Ectodermal cell (in vitro differentiated cells): Measurements from ENCODE around the gene LRP11.

ENCODE experiments used
- H3K27ac ChIP-seq: 2 replicates; pipeline ENCODE4 v1.7.0; 2013; ENCODE audit warnings: mild to moderate bottlenecking, low read depth, low read length; ENCODE audit not compliant: insufficient read depth, poor library complexity, severe bottlenecking
- H3K27me3 ChIP-seq: 2 replicates; pipeline ENCODE4 v1.7.0; 2013; ENCODE audit warnings: mild to moderate bottlenecking, low read length; ENCODE audit not compliant: insufficient read depth, control insufficient read depth, poor library complexity, severe bottlenecking
- H3K36me3 ChIP-seq: one replicate; pipeline ENCODE4 v1.7.0; 2013; ENCODE audit warnings: low read length; ENCODE audit not compliant: control insufficient read depth, insufficient read depth
- H3K4me1 ChIP-seq: one replicate; pipeline ENCODE4 v1.7.0; 2013; ENCODE audit warnings: low read length; ENCODE audit not compliant: control insufficient read depth, insufficient read depth
- H3K4me3 ChIP-seq: 2 replicates; pipeline ENCODE4 v1.7.0; 2013; ENCODE audit warnings: low read depth, low read length, control low read depth; ENCODE audit not compliant: insufficient read depth
- H3K9me3 ChIP-seq: 2 replicates; pipeline ENCODE4 v1.7.0; 2013; ENCODE audit warnings: mild to moderate bottlenecking, low read length, moderate library complexity; ENCODE audit not compliant: control insufficient read depth
- WGBS, 2 experiments: methylation state at CpG; one replicate each; pipeline ENCODE4 v1.1.7; 2013; ENCODE audit warnings: missing lambda C conversion rate in 2 of 2; 5-methylcytosine and 5-hydroxymethylcytosine counted together

LRP11 gene

DNA sequence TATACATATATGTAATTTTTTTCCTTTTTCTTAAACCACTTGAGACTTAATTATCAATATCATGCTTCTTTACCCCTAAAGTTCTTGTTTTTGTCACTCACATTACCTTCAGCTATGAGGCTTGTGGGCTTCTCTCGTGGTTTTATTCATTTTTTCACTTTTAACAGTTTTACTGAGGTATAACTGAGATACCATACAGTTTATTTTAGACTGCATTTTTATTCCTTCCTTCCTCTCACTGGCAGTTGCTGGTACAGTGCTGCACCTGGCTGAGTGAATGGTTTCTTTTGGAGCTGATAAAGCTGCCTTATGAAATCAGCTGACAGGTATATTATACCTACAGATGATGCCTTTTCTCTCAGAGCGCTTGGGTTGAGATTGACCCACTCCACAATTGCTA, 54.4 kb downstream of the LRP11 start:
- 93 to 100% methylated on average over 2 of the region's 2 CpGs for WGBS, 2 experiments
- no peaks in the 10 kb centered on the region for H3K36me3 ChIP-seq
- H3K9me3 ChIP-seq = no peaks in the 10 kb centered on the region
- no peak overlapping the region for H3K27ac ChIP-seq
- H3K4me1 ChIP-seq = no peaks in the 10 kb centered on the region
- no peak overlapping the region for H3K4me3 ChIP-seq
- no peaks in the 10 kb centered on the region for H3K27me3 ChIP-seq

DNA sequence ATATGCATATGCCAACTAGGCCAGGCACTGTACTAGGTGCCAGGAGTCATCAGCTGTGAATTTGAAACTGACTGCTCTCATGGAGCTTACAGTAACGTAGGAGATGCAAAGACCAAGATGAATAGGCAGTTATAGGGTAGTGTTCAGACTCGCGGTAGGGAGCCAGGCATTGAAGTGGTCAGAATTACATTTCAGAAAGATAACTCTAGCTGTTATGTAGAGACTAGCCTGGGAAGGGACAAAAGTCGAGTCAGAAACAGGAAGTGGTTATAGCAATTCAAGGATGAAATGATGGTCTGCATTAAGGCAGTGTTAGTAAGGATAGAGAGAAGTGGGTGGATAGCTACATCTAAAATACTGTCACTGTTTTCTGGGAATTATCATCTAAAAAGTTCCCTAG, 58.0 kb downstream of the LRP11 start:
- WGBS, 2 experiments = 88 to 92% methylated on average over 4 of the region's 4 CpGs
- Histone ChIP-seq H3K4me1 (no peaks in the 10 kb centered on the region), H3K4me3 (no peak overlapping the region), H3K27ac (no peak overlapping the region), H3K27me3 (no peaks in the 10 kb centered on the region), H3K36me3 (no peaks in the 10 kb centered on the region), H3K9me3 (no peaks in the 10 kb centered on the region)

DNA sequence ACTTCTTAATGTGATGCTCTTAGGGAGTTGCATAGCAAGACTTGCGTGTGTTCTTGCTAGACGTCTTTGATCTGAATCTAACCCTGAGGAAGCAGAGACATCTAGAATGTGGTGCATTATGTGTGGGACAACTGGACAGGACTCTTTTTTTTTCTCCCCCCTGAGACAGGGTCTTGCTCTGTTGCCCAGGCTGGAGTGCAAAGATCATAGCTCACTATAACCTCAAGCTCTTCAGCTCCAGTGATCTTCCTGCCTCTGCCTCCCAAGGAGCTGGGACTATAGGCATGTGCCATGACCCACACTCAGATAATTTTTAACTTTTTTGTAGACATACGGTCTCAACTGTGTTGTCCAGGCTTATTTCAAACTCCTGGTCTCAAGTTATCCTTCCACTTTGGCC, 80.6 kb downstream of the LRP11 start:
- Histone ChIP-seq H3K27me3 (no peaks in the 10 kb centered on the region), H3K36me3 (peaks cover 4% of the 10 kb centered on the region), H3K9me3 (no peaks in the 10 kb centered on the region), H3K4me3 (no peak overlapping the region), H3K27ac (no peak overlapping the region), H3K4me1 (no peaks in the 10 kb centered on the region)
- 95% methylated on average over 3 of the region's 3 CpGs for WGBS, 2 experiments

DNA sequence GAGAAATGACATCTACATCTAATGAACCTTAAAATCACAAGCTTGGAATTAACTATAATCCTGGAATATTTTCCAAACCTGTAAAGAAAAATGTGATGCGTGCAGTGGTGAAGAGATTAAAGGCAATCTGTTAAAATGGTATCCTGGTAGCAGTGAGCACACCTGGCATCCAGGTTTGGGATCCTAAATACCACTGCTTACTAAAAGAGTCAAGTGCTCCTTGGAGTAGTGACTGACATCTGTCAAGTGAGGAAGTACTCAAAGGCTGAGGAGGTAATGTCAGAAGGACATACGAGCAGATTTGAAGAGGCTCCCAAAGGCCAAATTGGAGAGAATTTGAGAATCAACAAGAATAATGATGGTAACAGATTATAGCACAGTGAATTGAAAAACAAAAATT, 81.8 kb downstream of the LRP11 start:
- 96 to 98% methylated on average over 2 of the region's 2 CpGs for WGBS, 2 experiments
- H3K27me3 ChIP-seq = no peaks in the 10 kb centered on the region
- peaks cover 4% of the 10 kb centered on the region for H3K36me3 ChIP-seq
- H3K27ac ChIP-seq = no peak overlapping the region
- no peaks in the 10 kb centered on the region for H3K9me3 ChIP-seq
- no peak overlapping the region for H3K4me3 ChIP-seq
- no peaks in the 10 kb centered on the region for H3K4me1 ChIP-seq

DNA sequence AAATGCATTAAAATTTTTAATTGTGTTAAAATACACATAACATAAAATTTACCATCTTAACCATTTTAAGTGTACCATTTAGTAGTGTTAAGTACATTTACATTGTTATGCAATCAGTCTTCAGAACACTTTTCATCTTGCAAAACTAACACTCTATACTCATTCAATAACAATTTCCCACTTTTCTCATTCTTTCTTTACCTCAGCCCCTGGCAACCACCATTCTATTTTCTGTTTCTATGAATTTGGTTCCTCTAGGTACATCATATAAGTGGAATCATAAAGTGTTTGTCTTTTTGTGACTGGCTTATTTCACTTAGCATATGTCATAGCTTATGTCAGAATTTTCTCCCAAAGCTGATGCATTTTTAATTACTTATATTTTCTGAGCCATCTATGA, 82.4 kb downstream of the LRP11 start:
- Histone ChIP-seq H3K4me1 (no peaks in the 10 kb centered on the region), H3K4me3 (no peak overlapping the region), H3K27ac (no peak overlapping the region), H3K27me3 (no peaks in the 10 kb centered on the region), H3K36me3 (peaks cover 4% of the 10 kb centered on the region), H3K9me3 (no peaks in the 10 kb centered on the region)

DNA sequence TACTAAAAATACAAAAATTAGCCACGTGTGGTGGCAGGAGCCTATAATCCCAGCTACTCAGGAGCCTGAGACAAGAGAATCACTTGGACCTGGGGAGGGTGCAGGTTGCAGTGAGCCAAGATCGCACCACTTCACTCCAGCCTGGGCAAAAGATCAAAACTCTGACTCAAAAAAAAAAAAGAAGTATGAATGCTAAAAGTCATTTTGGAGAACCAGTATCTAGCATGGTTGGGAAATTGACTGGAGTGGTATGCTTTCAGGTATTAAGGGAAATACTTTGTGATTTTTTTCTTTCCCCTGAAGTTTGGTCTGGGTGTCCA, 84.6 kb downstream of the LRP11 start:
- no peak overlapping the region for H3K27ac ChIP-seq
- H3K9me3 ChIP-seq = no peaks in the 10 kb centered on the region
- H3K4me3 ChIP-seq = no peak overlapping the region
- H3K4me1 ChIP-seq = no peaks in the 10 kb centered on the region
- H3K36me3 ChIP-seq = peaks cover 4% of the 10 kb centered on the region
- 85 to 96% methylated on average over 2 of the region's 2 CpGs for WGBS, 2 experiments
- no peaks in the 10 kb centered on the region for H3K27me3 ChIP-seq

DNA sequence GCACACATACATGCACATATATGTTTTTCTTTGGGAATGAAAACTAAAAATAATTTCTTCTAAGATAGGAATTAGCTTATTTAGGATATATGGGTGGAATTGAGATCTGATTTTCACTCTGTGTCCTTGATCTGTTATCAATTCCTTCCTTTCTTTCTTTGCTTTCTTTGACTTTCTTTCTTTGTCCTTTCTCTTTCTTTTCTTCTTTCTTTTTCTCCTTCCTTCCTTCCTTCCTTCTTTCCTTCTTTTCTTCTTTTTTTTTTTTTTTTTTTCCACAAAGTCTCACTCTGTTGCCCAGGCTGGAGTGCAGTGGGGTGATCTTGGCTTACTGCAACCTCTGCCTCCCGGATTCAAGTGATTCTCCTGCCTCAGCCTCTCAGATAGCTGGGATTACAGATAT, 86.5 kb downstream of the LRP11 start:
- 88 to 94% methylated on average over 1 of the region's 1 CpG for WGBS, 2 experiments
- H3K36me3 ChIP-seq = peaks cover 3% of the 10 kb centered on the region
- H3K9me3 ChIP-seq = no peaks in the 10 kb centered on the region
- H3K4me3 ChIP-seq = no peak overlapping the region
- H3K27ac ChIP-seq = no peak overlapping the region
- H3K4me1 ChIP-seq = no peaks in the 10 kb centered on the region
- no peaks in the 10 kb centered on the region for H3K27me3 ChIP-seq

DNA sequence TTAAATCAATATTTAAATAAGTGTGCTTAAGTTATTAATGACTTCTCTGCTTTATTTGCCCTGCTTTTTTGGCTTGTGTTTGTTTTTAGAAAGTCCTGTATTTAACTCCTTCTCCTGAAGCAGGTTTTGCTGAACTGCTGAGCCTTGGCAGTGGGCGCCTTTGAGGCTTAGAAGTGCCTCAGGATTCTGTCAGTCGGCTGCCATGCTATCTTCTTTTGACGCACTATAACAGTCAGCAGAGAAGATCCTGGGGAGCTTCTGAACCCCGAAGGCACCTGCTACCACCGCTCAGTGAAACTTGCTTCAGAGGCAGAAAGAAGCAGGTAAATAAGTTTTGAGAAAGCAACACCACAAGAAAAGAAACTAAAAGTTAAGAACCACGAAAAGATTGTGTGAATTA, 92.2 kb downstream of the LRP11 start:
- WGBS, 2 experiments = 94% methylated on average over 5 to 6 of the region's 6 CpGs
- H3K4me3 ChIP-seq = no peak overlapping the region
- H3K9me3 ChIP-seq = no peaks in the 10 kb centered on the region
- no peak overlapping the region for H3K27ac ChIP-seq
- H3K27me3 ChIP-seq = no peaks in the 10 kb centered on the region
- H3K4me1 ChIP-seq = no peaks in the 10 kb centered on the region
- H3K36me3 ChIP-seq = peaks cover 7% of the 10 kb centered on the region

DNA sequence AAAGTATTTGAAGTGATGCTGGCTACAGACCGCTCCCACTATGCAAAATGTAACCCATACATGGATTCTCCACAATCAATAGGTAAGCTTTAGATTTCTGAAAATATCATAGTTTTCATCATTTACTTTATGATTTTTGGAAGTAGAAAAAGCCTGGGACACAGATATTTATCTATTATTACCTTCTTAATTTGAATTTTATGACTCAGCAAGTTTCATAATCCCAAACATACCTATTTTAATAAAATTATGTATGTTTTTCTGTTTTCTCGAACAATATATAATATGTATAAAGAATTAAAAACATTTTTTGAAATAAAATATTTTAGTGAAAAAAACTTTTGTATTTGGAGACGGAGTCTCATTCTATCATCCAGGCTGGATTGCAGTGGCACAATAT, 93.0 kb downstream of the LRP11 start:
- 94 to 100% methylated on average over 1 to 2 of the region's 3 CpGs for WGBS, 2 experiments
- Histone ChIP-seq H3K36me3 (peaks cover 7% of the 10 kb centered on the region), H3K27ac (no peak overlapping the region), H3K9me3 (no peaks in the 10 kb centered on the region), H3K4me3 (no peak overlapping the region), H3K4me1 (no peaks in the 10 kb centered on the region), H3K27me3 (no peaks in the 10 kb centered on the region)

DNA sequence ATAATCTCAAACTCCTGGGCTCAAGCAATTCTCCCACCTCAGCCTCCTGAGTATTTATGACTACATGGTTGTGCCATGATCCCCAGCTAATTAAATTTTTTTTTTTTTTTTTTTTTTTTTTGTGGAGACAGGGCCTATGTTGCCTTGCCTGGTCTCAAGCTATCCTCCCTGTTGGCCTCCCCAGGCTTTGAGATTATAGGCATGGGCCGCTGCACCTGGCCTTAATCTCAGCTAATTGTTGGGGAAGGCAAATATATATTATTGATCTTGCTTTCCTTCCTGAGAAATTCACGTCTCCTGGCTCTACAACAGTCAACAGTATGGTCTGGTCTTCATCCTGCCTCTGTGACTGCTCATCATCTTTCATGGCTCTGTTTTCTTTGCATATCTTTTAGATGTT, 94.5 kb downstream of the LRP11 start:
- H3K27ac ChIP-seq = no peak overlapping the region
- 78 to 97% methylated on average over 2 of the region's 2 CpGs for WGBS, 2 experiments

More for the DNA sequence above, 94.5 kb downstream of the LRP11 start:
- H3K36me3 ChIP-seq = peaks cover 7% of the 10 kb centered on the region
- no peak overlapping the region for H3K4me3 ChIP-seq
- H3K4me1 ChIP-seq = no peaks in the 10 kb centered on the region
- H3K27me3 ChIP-seq = no peaks in the 10 kb centered on the region
- no peaks in the 10 kb centered on the region for H3K9me3 ChIP-seq
